SK-N-SH (cell line): ENCODE data around the gene PCSK6. TPM values are rescaled to one million over a fixed set of nuclear protein-coding genes. Genes with fewer than 3 reads are reported as not detected.

Experiments
- CTCF ChIA-PET: fragments of 300-600, 350-600 bp; formaldehyde crosslinking; extraction: SDS; loops from one replicate; lab custom pipeline; 2021; lab: Yijun Ruan, JAX
- POLR2A ChIA-PET: fragments of 350-600 bp; sonication (Branson Sonifier 250); formaldehyde crosslinking; extraction: SDS; loops from one replicate; lab custom pipeline; 2020; ENCODE audit warnings: antibody characterized with exemption, inconsistent platforms; lab: Yijun Ruan, JAX
- DNase-seq: peaks from one replicate; pipeline ENCODE4 v3.0.0; 2012
- H2AFZ ChIP-seq: fragments of 200-600 bp; sonication (generic); 2 replicates; pipeline ENCODE4 v1.8.1; 2016; ENCODE audit warnings: antibody characterized with exemption, mild to moderate bottlenecking, low read depth
- H3F3A ChIP-seq: fragments of 200-600 bp; sonication (generic); replicated peaks from 2 replicates; pipeline ENCODE3; 2016; ENCODE audit warnings: antibody characterized with exemption, mild to moderate bottlenecking; ENCODE audit not compliant: insufficient read depth
- H3K27ac ChIP-seq, 2 experiments: fragments of 200-500 bp in 1 of 2; fragments of 200-600 bp in 1 of 2; sonication (Bioruptor generic) in 1 of 2; sonication (generic), shearing (Covaris generic) in 1 of 2; 2 replicates each; pipeline versions ENCODE4 v1.5.1 to v1.6.1; 2014 to 2016; ENCODE audit warnings: low read depth in 2 of 2, inconsistent platforms in 1 of 2, low read length in 1 of 2, mild to moderate bottlenecking in 1 of 2, mixed read lengths in 1 of 2
- H3K27me3 ChIP-seq: fragments of 200-600 bp; sonication (generic), shearing (Covaris generic); 2 replicates; pipeline ENCODE4 v1.6.1; 2016; ENCODE audit warnings: mixed run types; ENCODE audit not compliant: insufficient read depth
- H3K36me3 ChIP-seq, 2 experiments: fragments of 200-500 bp in 1 of 2; fragments of 200-600 bp in 1 of 2; sonication (Bioruptor generic) in 1 of 2; sonication (generic) in 1 of 2; replicated peaks in 1 of 2; 2 replicates each; pipeline versions ENCODE3 to v1.5.1; 2014 to 2016; ENCODE audit warnings: low read length in 1 of 2, mild to moderate bottlenecking in 1 of 2; ENCODE audit not compliant: insufficient read depth in 2 of 2, control insufficient read depth in 1 of 2
- H3K4me1 ChIP-seq, 2 experiments: fragments of 200-500 bp in 1 of 2; fragments of 200-600 bp in 1 of 2; sonication (Bioruptor generic) in 1 of 2; sonication (generic), shearing (Covaris generic) in 1 of 2; 2 replicates each; pipeline versions ENCODE4 v1.5.1 to v1.6.1; 2014 to 2016; ENCODE audit warnings: low read depth in 1 of 2, low read length in 1 of 2, mixed run types in 1 of 2; ENCODE audit not compliant: insufficient read depth in 2 of 2, control insufficient read depth in 1 of 2
- H3K4me2 ChIP-seq: fragments of 200-600 bp; sonication (generic), shearing (Covaris generic); 2 replicates; pipeline ENCODE4 v1.6.1; 2017; ENCODE audit warnings: mixed run types
- H3K4me3 ChIP-seq, 2 experiments: fragments of 200-500 bp in 1 of 2; fragments of 200-600 bp in 1 of 2; sonication (Bioruptor generic) in 1 of 2; sonication (generic), shearing (Covaris generic) in 1 of 2; 2 replicates each; pipeline versions ENCODE4 v1.5.1 to v1.8.1; 2014 to 2016; ENCODE audit warnings: low read depth in 2 of 2, inconsistent platforms in 1 of 2, low read length in 1 of 2, mild to moderate bottlenecking in 1 of 2, mixed read lengths in 1 of 2, moderate library complexity in 1 of 2
- H3K79me2 ChIP-seq: fragments of 200-600 bp; sonication (generic); 2 replicates; pipeline ENCODE4 v1.8.1; 2017; ENCODE audit warnings: mild to moderate bottlenecking; ENCODE audit not compliant: insufficient read depth
- H3K9ac ChIP-seq: fragments of 200-600 bp; sonication (generic); 2 replicates; pipeline ENCODE4 v1.6.1; 2017; ENCODE audit warnings: mixed run types
- H3K9me2 ChIP-seq: fragments of 200-600 bp; sonication (generic); 2 replicates; pipeline ENCODE4 v1.6.1; 2017; ENCODE audit warnings: mixed run types
- H3K9me3 ChIP-seq: fragments of 200-600 bp; sonication (generic); 2 replicates; pipeline ENCODE4 v1.6.1; 2017; ENCODE audit warnings: mixed run types, mild to moderate bottlenecking, moderate library complexity
- H4K20me1 ChIP-seq: fragments of 200-600 bp; sonication (generic); 2 replicates; pipeline ENCODE4 v1.6.1; 2017; ENCODE audit warnings: mild to moderate bottlenecking, mixed run types; ENCODE audit not compliant: insufficient read depth
- CHD2 ChIP-seq: fragments of 150-350 bp; IDR thresholded peaks from 2 replicates; pipeline ENCODE4 v1.6.1; 2018; ENCODE audit warnings: low read length; ENCODE audit not compliant: partially characterized antibody
- CTCF ChIP-seq: fragments of 200-600 bp; sonication (generic); IDR thresholded peaks from 2 replicates; pipeline ENCODE4 v1.6.1; 2017; ENCODE audit warnings: antibody characterized with exemption, mild to moderate bottlenecking, moderate library complexity
- EZH2phosphoT487 ChIP-seq: fragments of 200-600 bp; sonication (generic); IDR thresholded peaks from 2 replicates; pipeline ENCODE4 v1.6.1; 2017; ENCODE audit warnings: low read depth, mixed run types, mild to moderate bottlenecking, antibody characterized with exemption, moderate library complexity, borderline replicate concordance
- FOXJ3 ChIP-seq: sonication (generic); formaldehyde crosslinking; IDR thresholded peaks from 2 replicates; pipeline ENCODE4 v1.5.1; 2020; ENCODE audit warnings: mild to moderate bottlenecking, missing genetic modification reagents
- GABPA ChIP-seq: IDR thresholded peaks from 2 replicates; pipeline ENCODE4 v1.4.0; 2012; ENCODE audit warnings: low read depth, mild to moderate bottlenecking
- GATA2 ChIP-seq: sonication (generic); formaldehyde crosslinking; IDR thresholded peaks from 2 replicates; pipeline ENCODE4 v1.5.0; 2020; ENCODE audit warnings: mild to moderate bottlenecking, missing genetic modification reagents
- IRF3 ChIP-seq: fragments of 150-350 bp; IDR thresholded peaks from 2 replicates; pipeline ENCODE4 v1.6.1; 2016; ENCODE audit warnings: mild to moderate bottlenecking, low read depth, low read length
- MAX ChIP-seq: IDR thresholded peaks from 2 replicates; pipeline ENCODE4 v1.4.0; 2012; ENCODE audit warnings: low read depth
- MEF2A ChIP-seq: IDR thresholded peaks from 2 replicates; pipeline ENCODE4 v1.4.0; 2012; ENCODE audit warnings: low read depth, borderline replicate concordance
- MXI1 ChIP-seq: IDR thresholded peaks from 2 replicates; pipeline ENCODE4 v1.6.1; 2012; ENCODE audit warnings: mild to moderate bottlenecking, low read depth, low read length, improper control_type of control experiment
- NFIC ChIP-seq: IDR thresholded peaks from 2 replicates; pipeline ENCODE4 v1.4.0; 2012; ENCODE audit warnings: borderline replicate concordance
- POLR2AphosphoS5 ChIP-seq: IDR thresholded peaks from 2 replicates; pipeline ENCODE4 v1.6.1; 2012; ENCODE audit warnings: low read depth, low read length
- REST ChIP-seq: IDR thresholded peaks from 2 replicates; pipeline ENCODE4 v1.6.1; 2012; ENCODE audit warnings: mild to moderate bottlenecking, low read depth, low read length, moderate library complexity
- RFX5 ChIP-seq: IDR thresholded peaks from 2 replicates; pipeline ENCODE4 v1.6.1; 2012; ENCODE audit warnings: mild to moderate bottlenecking, improper control_type of control experiment, low read length
- SIN3A ChIP-seq: IDR thresholded peaks from 2 replicates; pipeline ENCODE4 v1.6.1; 2012; ENCODE audit warnings: low read depth, mild to moderate bottlenecking, low read length, moderate library complexity, borderline replicate concordance
- TEAD4 ChIP-seq: IDR thresholded peaks from 2 replicates; pipeline ENCODE4 v1.4.0; 2012; ENCODE audit warnings: mild to moderate bottlenecking, borderline replicate concordance; ENCODE audit not compliant: insufficient read depth
- USF1 ChIP-seq: IDR thresholded peaks from 2 replicates; pipeline ENCODE4 v1.4.0; 2012; ENCODE audit warnings: low read depth, borderline replicate concordance
- USF2 ChIP-seq: fragments of 150-350 bp; IDR thresholded peaks from 2 replicates; pipeline ENCODE4 v1.6.1; 2017; ENCODE audit warnings: antibody characterized with exemption, low read length, low read depth, borderline replicate concordance
- ZBTB33 ChIP-seq: IDR thresholded peaks from 2 replicates; pipeline ENCODE4 v1.4.0; 2012; ENCODE audit warnings: low read depth, borderline replicate concordance
- WGBS: methylation state at CpG from one replicate; pipeline ENCODE4 v1.1.6; 2017; ENCODE audit warnings: low lambda C conversion rate; 5-methylcytosine and 5-hydroxymethylcytosine counted together
- polyA plus RNA-seq, 3 experiments: library from polyadenylated mRNA; depleted of rRNA; stranded (reverse); fragments of >200 nt; gene quantifications; 2 replicates each; pipeline ENCODE4 v1.2.3, GENCODE V29; 2012

Gene PCSK6
- polyA plus RNA-seq, 1 of the 3 experiments (the other 2 are of a cell fraction), result 0.03 TPM

GRCh38 chr15:101277038-101277822 lies 212.3 kb downstream of the PCSK6 start, which contains the start of gene SELENOS:
SELENOS (minus strand) TSS chr15:101277485; CDS start chr15:101277417, 68 bp downstream.
- H3K4me1 ChIP-seq, result peaks cover 3 to 32% of the 10 kb centered on the region in 2 experiments; a peak in 2 of 4 replicates
- POLR2A ChIA-PET, result no interaction called here
- H3K9ac ChIP-seq, result peak within 1 kb of the TSS; percentile 89
- H3K36me3 ChIP-seq, result peaks cover 48 to 59% of the 10 kb centered on the region in 2 experiments
- CTCF ChIA-PET, result interaction anchor here (0.6 to 2.1 kb wide), 7 partner anchors 12 to 271 kb away, joined by 3 to 13 read pairs (median 4); partner anchors contain the start of gene SNRPA1
- peak within 1 kb of the TSS; percentile 75 to 86 for H3K27ac ChIP-seq
- H3K79me2 ChIP-seq, result peaks cover 31% of the 10 kb centered on the region
- peak within 1 kb of the TSS; percentile 88; the same call in 1 of the 2 replicates for H2AFZ ChIP-seq
- no peaks in the 10 kb centered on the region for H3K27me3 ChIP-seq
- peak within 1 kb of the TSS; percentile 79 for H3K4me2 ChIP-seq
- under 1% methylated on average over 24 of the region's 91 CpGs for WGBS
- DNase-seq, result peak; percentile 97
- no peaks in the 10 kb centered on the region for H3K9me2 ChIP-seq
- H3F3A ChIP-seq, result peaks cover 19% of the 10 kb centered on the region
- peaks cover 13% of the 10 kb centered on the region for H4K20me1 ChIP-seq
- H3K9me3 ChIP-seq, result no peaks in the 10 kb centered on the region
- H3K4me3 ChIP-seq, result peak within 1 kb of the TSS; percentile 91 to 97
- TF ChIP-seq POLR2AphosphoS5 (peak; percentile 49), USF1 (peak; percentile 50; the same call in 1 of the 2 replicates), GABPA (peak; percentile 64), GATA2 (CRISPR knock-in tag) (0 out of 2 replicates have a peak, but pooled peaks have one; percentile 9), MXI1 (peak; percentile 95), MEF2A (no peak), ZBTB33 (no peak), REST (no peak), CHD2 (peak; percentile 28), IRF3 (no peak), TEAD4 (no peak), FOXJ3 (CRISPR knock-in tag) (no peak), NFIC (no peak), RFX5 (peak; percentile 89), USF2 (peak; percentile 33; the same call in 1 of the 2 replicates), SIN3A (no peak; the same call in 1 of the 2 replicates), EZH2phosphoT487 (no peak), MAX (no peak), CTCF (no peak)
